Activated CD8-positive, alpha-beta T cell treated with anti-CD3 and anti-CD28 coated beads for 36 hours (primary cell): ENCODE measurements around the gene DPP6. TPM values are rescaled to one million over a fixed set of nuclear protein-coding genes. Genes with fewer than 3 reads are reported as not detected.

ENCODE experiments used
- ATAC-seq: fragments of 200-7000 bp; cut with Tn5 transposase; one replicate; pipeline ENCODE4 v1.10.0; 2021; ENCODE audit warnings: mild to moderate bottlenecking, moderate library complexity
- CTCF ChIA-PET: fragments of 350-600 bp; sonication (Branson Sonifier 250); formaldehyde crosslinking; loops from one replicate; lab custom pipeline; 2021; ENCODE audit warnings: antibody characterized with exemption; lab: Charles Lee
- POLR2A ChIA-PET: fragments of 350-600 bp; sonication (Branson Sonifier 250); formaldehyde crosslinking; loops from one replicate; lab custom pipeline; 2021; ENCODE audit warnings: antibody characterized with exemption; lab: Charles Lee
- DNase-seq: peaks from one replicate; pipeline ENCODE4 v3.0.0-alpha.2; 2020
- H3K27ac Mint-ChIP-seq: one replicate; pipeline ENCODE4 v1.8.0; 2021; ENCODE audit warnings: mild to moderate bottlenecking, mixed read lengths
- H3K27me3 Mint-ChIP-seq: one replicate; pipeline ENCODE4 v1.8.0; 2021; ENCODE audit warnings: mixed read lengths
- H3K36me3 Mint-ChIP-seq: one replicate; pipeline ENCODE4 v1.8.0; 2021; ENCODE audit warnings: low read depth, mixed read lengths
- H3K4me1 Mint-ChIP-seq: one replicate; pipeline ENCODE4 v1.8.0; 2021; ENCODE audit warnings: low read depth, mixed read lengths
- H3K4me3 Mint-ChIP-seq: one replicate; pipeline ENCODE4 v1.8.0; 2021; ENCODE audit warnings: mild to moderate bottlenecking, moderate library complexity, mixed read lengths
- H3K9me3 Mint-ChIP-seq: one replicate; pipeline ENCODE4 v1.8.0; 2021; ENCODE audit warnings: mixed read lengths
- intact Hi-C: fragments of 100-400 bp; cut with micrococcal nuclease; formaldehyde crosslinking; loops from one replicate; pipeline ENCODE4 v1.10.0; 2022
- total RNA-seq, 2 experiments: library from RNA; stranded (reverse); gene quantifications; one replicate each; pipeline ENCODE4 v1.2.3, GENCODE V29; 2021
- TF ChIP-seq, protein P1 (sequence below): fragments of 200-600 bp; IDR thresholded peaks from one replicate; pipeline ENCODE4 v1.8.0; 2022; ENCODE audit warnings: antibody characterized with exemption, mild to moderate bottlenecking

Gene DPP6
- total RNA-seq, 2 experiments from 2014 or later, result not detected

DNA sequence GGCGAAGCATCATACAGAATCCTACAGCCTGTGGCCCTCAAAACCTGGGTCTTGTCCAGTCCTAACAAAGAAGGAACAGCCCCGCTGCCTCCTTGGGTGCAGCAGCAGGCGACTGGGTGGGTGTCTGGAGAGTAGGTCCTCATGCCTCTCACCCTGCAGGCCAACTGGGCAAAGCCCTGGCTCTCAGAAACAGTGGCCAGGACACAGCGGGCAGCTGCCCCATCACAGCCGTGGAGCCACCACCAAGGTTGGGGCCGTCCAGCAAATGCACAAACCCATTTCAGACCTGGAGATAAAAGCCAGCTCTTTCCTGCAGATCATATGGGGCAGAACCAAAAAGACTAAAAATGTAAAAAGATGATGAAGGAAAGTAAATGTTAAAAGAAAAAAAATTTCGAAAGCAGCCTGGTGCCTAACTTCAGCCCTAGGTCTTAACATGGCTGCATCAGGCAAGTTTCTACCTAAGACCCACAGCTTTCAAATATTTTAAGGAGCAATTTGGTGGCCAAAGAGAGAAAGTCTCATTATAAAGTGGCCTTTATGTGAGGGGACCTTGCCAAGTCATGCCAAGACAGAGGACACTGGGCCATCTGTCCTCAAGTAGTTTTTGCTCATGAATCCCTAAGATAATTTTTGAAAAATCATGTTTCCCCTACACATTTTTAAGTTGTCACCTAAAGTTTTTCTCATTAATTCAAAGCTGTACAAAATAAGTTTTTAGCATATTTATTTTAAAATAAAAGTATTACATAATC, 808.6 kb downstream of the DPP6 start:
- no peaks in the 10 kb centered on the region for H3K4me1 Mint-ChIP-seq
- ChIA-PET CTCF (no interaction called here), POLR2A (interaction anchor here (0.6 kb wide), 1 partner anchor 457 kb away, joined by 3 read pairs; no protein-coding TSS in a partner anchor)
- H3K4me3 Mint-ChIP-seq, result no peak overlapping the region
- ATAC-seq (no peak), DNase-seq (no peak)
- no peak overlapping the region for H3K27ac Mint-ChIP-seq
- H3K27me3 Mint-ChIP-seq, result peaks cover 4% of the 10 kb centered on the region
- TF ChIP-seq, protein P1, sequence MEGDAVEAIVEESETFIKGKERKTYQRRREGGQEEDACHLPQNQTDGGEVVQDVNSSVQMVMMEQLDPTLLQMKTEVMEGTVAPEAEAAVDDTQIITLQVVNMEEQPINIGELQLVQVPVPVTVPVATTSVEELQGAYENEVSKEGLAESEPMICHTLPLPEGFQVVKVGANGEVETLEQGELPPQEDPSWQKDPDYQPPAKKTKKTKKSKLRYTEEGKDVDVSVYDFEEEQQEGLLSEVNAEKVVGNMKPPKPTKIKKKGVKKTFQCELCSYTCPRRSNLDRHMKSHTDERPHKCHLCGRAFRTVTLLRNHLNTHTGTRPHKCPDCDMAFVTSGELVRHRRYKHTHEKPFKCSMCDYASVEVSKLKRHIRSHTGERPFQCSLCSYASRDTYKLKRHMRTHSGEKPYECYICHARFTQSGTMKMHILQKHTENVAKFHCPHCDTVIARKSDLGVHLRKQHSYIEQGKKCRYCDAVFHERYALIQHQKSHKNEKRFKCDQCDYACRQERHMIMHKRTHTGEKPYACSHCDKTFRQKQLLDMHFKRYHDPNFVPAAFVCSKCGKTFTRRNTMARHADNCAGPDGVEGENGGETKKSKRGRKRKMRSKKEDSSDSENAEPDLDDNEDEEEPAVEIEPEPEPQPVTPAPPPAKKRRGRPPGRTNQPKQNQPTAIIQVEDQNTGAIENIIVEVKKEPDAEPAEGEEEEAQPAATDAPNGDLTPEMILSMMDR, result no peak
- no peaks in the 10 kb centered on the region for H3K9me3 Mint-ChIP-seq
- intact Hi-C loops, result no loop called here
- no peaks in the 10 kb centered on the region for H3K36me3 Mint-ChIP-seq

DNA sequence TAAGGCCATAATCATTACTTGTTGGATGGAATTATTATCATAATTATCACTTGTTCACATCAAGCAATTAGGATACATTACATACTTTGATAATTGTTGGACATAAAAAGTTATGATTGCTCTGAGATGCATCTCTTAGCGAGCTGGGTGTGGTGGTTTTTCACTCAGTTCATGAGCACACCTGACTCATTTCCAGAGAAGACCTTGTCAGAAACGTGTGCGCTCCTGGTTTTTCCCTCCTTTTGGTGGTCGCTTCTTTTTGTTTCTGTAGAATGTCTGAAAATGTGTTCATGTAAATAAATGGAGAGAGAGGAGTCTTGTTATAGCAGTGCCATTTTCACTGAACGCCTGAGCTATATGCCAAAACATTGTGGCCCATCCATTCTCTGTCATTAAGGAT, 809.4 kb downstream of the DPP6 start:
- no peak overlapping the region for H3K4me3 Mint-ChIP-seq
- POLR2A ChIA-PET, result no interaction called here
- H3K27me3 Mint-ChIP-seq, result peaks cover 4% of the 10 kb centered on the region
- DNase-seq (no peak), ATAC-seq (no peak)
- intact Hi-C loops, result no loop called here
- TF ChIP-seq, protein P1, result no peak
- no peaks in the 10 kb centered on the region for H3K36me3 Mint-ChIP-seq
- no peak overlapping the region for H3K27ac Mint-ChIP-seq
- CTCF ChIA-PET, result no interaction called here
- no peaks in the 10 kb centered on the region for H3K9me3 Mint-ChIP-seq
- H3K4me1 Mint-ChIP-seq, result no peaks in the 10 kb centered on the region

DNA sequence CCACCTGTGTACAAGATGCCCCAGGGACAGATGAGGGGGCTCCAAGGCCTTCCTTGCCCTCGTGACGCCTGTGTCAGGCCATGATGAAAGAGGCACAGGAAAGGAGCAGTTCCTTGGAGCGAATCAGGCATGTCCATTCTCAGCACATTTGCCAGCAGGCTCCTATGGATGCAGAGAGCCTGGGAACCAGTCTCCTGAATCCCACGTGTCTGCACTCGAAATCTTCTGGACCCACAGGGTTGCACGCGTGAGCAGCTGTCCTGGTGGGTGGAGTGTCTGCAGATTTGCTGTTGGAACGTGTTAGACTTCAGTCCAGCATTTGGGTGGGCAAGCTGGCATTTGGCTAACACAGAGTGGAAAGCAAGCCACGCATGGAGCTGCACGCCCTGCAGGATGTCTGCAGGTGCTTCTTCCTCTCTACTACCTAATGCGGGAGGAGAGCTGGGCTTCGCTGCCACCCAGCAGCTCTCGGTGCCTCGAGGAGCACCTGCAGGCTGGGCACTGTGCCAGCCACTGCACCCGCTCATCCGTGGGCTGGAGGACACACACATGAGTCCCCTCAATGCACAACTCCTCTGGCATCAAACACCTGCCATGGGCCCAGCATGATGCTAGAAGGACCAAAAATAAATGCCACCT, 810.1 kb downstream of the DPP6 start:
- intact Hi-C loops, result no loop called here
- H3K36me3 Mint-ChIP-seq, result no peaks in the 10 kb centered on the region
- CTCF ChIA-PET, result no interaction called here
- H3K4me1 Mint-ChIP-seq, result no peaks in the 10 kb centered on the region
- no peak overlapping the region for H3K27ac Mint-ChIP-seq
- peaks cover 9% of the 10 kb centered on the region for H3K27me3 Mint-ChIP-seq
- POLR2A ChIA-PET, result no interaction called here
- H3K4me3 Mint-ChIP-seq, result no peak overlapping the region
- ATAC-seq (no peak), DNase-seq (no peak)
- H3K9me3 Mint-ChIP-seq, result no peaks in the 10 kb centered on the region
- TF ChIP-seq, protein P1, result no peak

DNA sequence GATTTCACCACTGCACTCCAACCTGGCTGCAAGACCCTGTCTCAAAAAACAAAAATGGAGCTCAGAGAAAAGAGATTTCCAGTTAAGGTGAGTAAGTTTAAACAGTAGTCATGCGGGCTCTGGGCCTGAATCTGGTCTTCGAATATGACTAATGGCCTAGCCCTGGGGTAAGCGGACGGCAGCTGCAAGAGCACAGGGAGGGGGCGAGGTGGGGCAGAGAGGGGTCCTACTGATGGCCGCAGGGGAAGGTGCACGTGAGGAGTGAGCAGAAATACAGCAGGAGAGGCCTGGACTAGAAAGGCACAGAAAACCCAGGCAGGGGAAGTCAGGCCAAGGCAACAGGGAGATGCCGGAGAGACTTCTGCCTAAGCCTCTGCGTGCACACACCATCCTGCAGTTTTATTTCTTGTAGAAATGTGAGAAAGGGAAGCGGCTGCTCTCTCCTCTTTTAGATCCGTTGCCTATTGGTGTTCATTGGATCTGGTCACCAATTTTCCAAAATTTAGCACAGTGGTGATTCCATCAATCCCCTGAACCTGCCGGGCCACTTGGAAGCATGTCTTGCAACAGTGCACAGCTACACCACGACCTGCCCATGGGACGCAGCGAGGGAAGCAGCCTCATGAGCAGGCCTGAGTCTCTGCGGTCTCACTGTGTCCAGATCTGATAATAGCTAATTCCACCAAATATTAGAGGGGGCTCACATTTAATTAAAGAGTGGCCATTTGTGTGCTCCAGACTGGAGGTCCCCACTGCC, 811.7 kb downstream of the DPP6 start:
- TF ChIP-seq, protein P1, result no peak
- intact Hi-C loops, result no loop called here
- DNase-seq (no peak), ATAC-seq (no peak)
- Mint-ChIP-seq H3K9me3 (no peaks in the 10 kb centered on the region), H3K27me3 (peaks cover 22% of the 10 kb centered on the region), H3K4me3 (no peak overlapping the region), H3K36me3 (no peaks in the 10 kb centered on the region), H3K27ac (no peak overlapping the region), H3K4me1 (no peaks in the 10 kb centered on the region)
- ChIA-PET POLR2A (no interaction called here), CTCF (no interaction called here)

DNA sequence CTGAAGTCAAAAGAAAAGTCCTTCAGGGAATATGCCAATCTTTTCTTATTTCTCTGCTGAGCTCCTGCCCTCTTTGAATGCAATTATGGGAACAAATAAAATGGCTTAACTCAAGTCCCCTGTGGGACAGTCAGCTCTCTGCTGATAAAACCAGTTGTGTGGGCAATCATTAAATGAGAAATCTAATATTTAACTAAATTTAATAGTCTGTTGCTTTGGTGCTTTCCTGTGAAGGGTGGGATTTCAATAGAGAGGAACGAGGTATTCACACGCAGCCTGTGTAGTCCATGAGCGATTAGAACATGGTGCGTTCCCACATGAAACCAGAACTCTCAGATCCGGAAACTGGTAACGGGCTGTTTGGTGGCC, 812.3 kb downstream of the DPP6 start:
- Mint-ChIP-seq H3K4me3 (no peak overlapping the region), H3K27ac (no peak overlapping the region), H3K4me1 (no peaks in the 10 kb centered on the region), H3K27me3 (peaks cover 26% of the 10 kb centered on the region), H3K9me3 (no peaks in the 10 kb centered on the region), H3K36me3 (no peaks in the 10 kb centered on the region)
- ChIA-PET POLR2A (no interaction called here), CTCF (no interaction called here)
- intact Hi-C loops, result no loop called here
- TF ChIP-seq, protein P1, result no peak
- no peak for DNase-seq
- ATAC-seq, result no peak
